ENCODE measurements around the gene PHF20. TPM values are rescaled to one million over a fixed set of nuclear protein-coding genes. Genes with fewer than 3 reads are reported as not detected.
"Not testable (repeated sequence)": the region's sequence is repeated elsewhere in the genome, so short reads cannot be mapped to it uniquely, and the experiment has no call there.

PHF20 gene
- total and polyA plus RNA-seq, 2 donors from 2014 or later, result 12.3 to 48.4 TPM

- H3K9ac ChIP-seq (ENCODE audit: low read length in 3 of 3), result peak overlapping the region in 2 of 3 donors; percentile 18 to 86
- FAIRE-seq (no peak), DNase-seq (no peak)
- H3K4me3 ChIP-seq (ENCODE audit: low read length in 3 of 3), result peak overlapping the region in 2 of 3 donors; percentile 13 to 81
- intact Hi-C loops (cut with DNase I), result no loop called here
- peak overlapping the region; percentile 14 to 86 for H3K27ac ChIP-seq (ENCODE audit: low read depth in 2 of 2, low read length in 2 of 2)
- H3K4me1 ChIP-seq (ENCODE audit: control insufficient read depth in 2 of 3, insufficient read depth in 2 of 3, low read depth in 1 of 3, low read length in 3 of 3), result peaks cover under 1 to 16% (median 15%) of the 10 kb centered on the region in 3 donors
- H3K36me3 ChIP-seq (ENCODE audit: control insufficient read depth in 2 of 3, insufficient read depth in 3 of 3, low read length in 3 of 3), result no peaks in the 10 kb centered on the region
- no peaks in the 10 kb centered on the region for H3K27me3 ChIP-seq (ENCODE audit: control insufficient read depth, insufficient read depth, low read length)
- no peak for TF ChIP-seq CTCF (IDR thresholded peaks at IDR 0.05; ENCODE audit: borderline replicate concordance, extremely low read depth, insufficient read depth)
- no peaks in the 10 kb centered on the region for H3K9me3 ChIP-seq (ENCODE audit: control insufficient read depth in 2 of 3, insufficient read depth in 1 of 3, low read length in 3 of 3)
Observed at GRCh38 chr20:35773154-35773751, 1.4 kb downstream of the PHF20 start.

- Histone ChIP-seq H3K9me3 (ENCODE audit: control insufficient read depth in 2 of 3, insufficient read depth in 1 of 3, low read length in 3 of 3) (no peaks in the 10 kb centered on the region), H3K4me1 (ENCODE audit: control insufficient read depth in 2 of 3, insufficient read depth in 2 of 3, low read depth in 1 of 3, low read length in 3 of 3) (peaks cover 0 to 11% (median 5%) of the 10 kb centered on the region in 3 donors), H3K9ac (ENCODE audit: low read length in 3 of 3) (no peak overlapping the region), H3K27me3 (ENCODE audit: control insufficient read depth, insufficient read depth, low read length) (no peaks in the 10 kb centered on the region), H3K27ac (ENCODE audit: low read depth in 2 of 2, low read length in 2 of 2) (no peak overlapping the region), H3K36me3 (ENCODE audit: control insufficient read depth in 2 of 3, insufficient read depth in 3 of 3, low read length in 3 of 3) (no peaks in the 10 kb centered on the region), H3K4me3 (ENCODE audit: low read length in 3 of 3) (no peak overlapping the region)
- no peak for FAIRE-seq
- no peak for TF ChIP-seq CTCF (IDR thresholded peaks at IDR 0.05; ENCODE audit: borderline replicate concordance, extremely low read depth, insufficient read depth)
- no peak for DNase-seq
- intact Hi-C loops (cut with DNase I), result no loop called here
Observed at GRCh38 chr20:35774391-35774790, 2.6 kb downstream of the PHF20 start.

GRCh38 chr20:35776513-35777101, 4.8 kb downstream of the PHF20 start:
- no peak for TF ChIP-seq CTCF (IDR thresholded peaks at IDR 0.05; ENCODE audit: borderline replicate concordance, extremely low read depth, insufficient read depth)
- intact Hi-C loops (cut with DNase I), result no loop called here
- H3K27ac ChIP-seq (ENCODE audit: low read depth in 2 of 2, low read length in 2 of 2), result no peak overlapping the region
- H3K4me1 ChIP-seq (ENCODE audit: control insufficient read depth in 2 of 3, insufficient read depth in 2 of 3, low read depth in 1 of 3, low read length in 3 of 3), result peaks cover 0 to 11% (median 5%) of the 10 kb centered on the region in 3 donors
- H3K27me3 ChIP-seq (ENCODE audit: control insufficient read depth, insufficient read depth, low read length), result no peaks in the 10 kb centered on the region
- no peak overlapping the region for H3K9ac ChIP-seq (ENCODE audit: low read length in 3 of 3)
- no peak overlapping the region for H3K4me3 ChIP-seq (ENCODE audit: low read length in 3 of 3)
- DNase-seq, result no peak
- H3K36me3 ChIP-seq (ENCODE audit: control insufficient read depth in 2 of 3, insufficient read depth in 3 of 3, low read length in 3 of 3), result no peaks in the 10 kb centered on the region
- no peaks in the 10 kb centered on the region for H3K9me3 ChIP-seq (ENCODE audit: control insufficient read depth in 2 of 3, insufficient read depth in 1 of 3, low read length in 3 of 3)
- FAIRE-seq, result no peak

- DNase-seq; H3K4me1 ChIP-seq (ENCODE audit: control insufficient read depth in 2 of 3, insufficient read depth in 2 of 3, low read depth in 1 of 3, low read length in 3 of 3); H3K4me3 ChIP-seq (ENCODE audit: low read length in 3 of 3); H3K27me3 ChIP-seq (ENCODE audit: control insufficient read depth, insufficient read depth, low read length); FAIRE-seq; H3K9me3 ChIP-seq (ENCODE audit: control insufficient read depth in 2 of 3, insufficient read depth in 1 of 3, low read length in 3 of 3); H3K27ac ChIP-seq (ENCODE audit: low read depth in 2 of 2, low read length in 2 of 2); H3K36me3 ChIP-seq (ENCODE audit: control insufficient read depth in 2 of 3, insufficient read depth in 3 of 3, low read length in 3 of 3); intact Hi-C loops (cut with DNase I); H3K9ac ChIP-seq (ENCODE audit: low read length in 3 of 3): not testable (repeated sequence)
Observed at GRCh38 chr20:35783811-35784210, 12.0 kb downstream of the PHF20 start.

- H3K4me1 ChIP-seq (ENCODE audit: control insufficient read depth in 2 of 3, insufficient read depth in 2 of 3, low read depth in 1 of 3, low read length in 3 of 3); H3K27ac ChIP-seq (ENCODE audit: low read depth in 2 of 2, low read length in 2 of 2); H3K4me3 ChIP-seq (ENCODE audit: low read length in 3 of 3); H3K27me3 ChIP-seq (ENCODE audit: control insufficient read depth, insufficient read depth, low read length); FAIRE-seq; H3K9me3 ChIP-seq (ENCODE audit: control insufficient read depth in 2 of 3, insufficient read depth in 1 of 3, low read length in 3 of 3); H3K36me3 ChIP-seq (ENCODE audit: control insufficient read depth in 2 of 3, insufficient read depth in 3 of 3, low read length in 3 of 3); intact Hi-C loops (cut with DNase I); DNase-seq; H3K9ac ChIP-seq (ENCODE audit: low read length in 3 of 3): not testable (repeated sequence)
Observed at GRCh38 chr20:35785541-35785940, 13.7 kb downstream of the PHF20 start.
